Esophagus muscularis mucosa (tissue), 4 donors: ENCODE data around the gene UPF2. TPM values are rescaled to one million over a fixed set of nuclear protein-coding genes. Genes with fewer than 3 reads are reported as not detected.

Experiments used
- DNase-seq: peaks from one replicate; pipeline ENCODE4 v3.0.0-alpha.2; 2017; ENCODE audit errors: extremely low spot score
- H3K27ac ChIP-seq, 4 donors: fragments of 200-600 bp; sonication (generic); replicated peaks in 1 of 4; 1 replicate in 3 of 4; 2 replicates in 1 of 4; pipeline ENCODE4 v1.5.1; 2016 to 2019; ENCODE audit warnings: mild to moderate bottlenecking in 1 of 4
- H3K27me3 ChIP-seq, 4 donors: fragments of 200-600 bp; sonication (generic); one replicate each; pipeline versions ENCODE4 v1.5.1 to v1.6.0; 2016 to 2019
- H3K36me3 ChIP-seq, 4 donors: fragments of 200-600 bp; sonication (generic); one replicate each; pipeline ENCODE4 v1.5.1; 2016 to 2019
- H3K4me1 ChIP-seq, 4 donors: fragments of 200-600 bp; sonication (generic); one replicate each; pipeline ENCODE4 v1.5.1; 2016 to 2019
- H3K4me3 ChIP-seq, 4 donors: fragments of 200-600 bp; sonication (generic); 1 replicate in 2 of 4; 2 replicates in 2 of 4; pipeline ENCODE4 v1.5.1; 2016 to 2019; ENCODE audit warnings: mild to moderate bottlenecking in 4 of 4, moderate library complexity in 1 of 4
- H3K9me3 ChIP-seq, 4 donors: fragments of 200-600 bp; sonication (generic); 1 replicate in 3 of 4; 2 replicates in 1 of 4; pipeline ENCODE4 v1.5.1; 2016 to 2019
- EP300 ChIP-seq: sonication (generic); formaldehyde crosslinking; IDR thresholded peaks from one replicate; pipeline ENCODE4 v1.6.1; 2017; ENCODE audit warnings: antibody characterized with exemption
- POLR2A ChIP-seq: fragments of 450-650 bp; IDR thresholded peaks from one replicate; pipeline ENCODE4 v1.6.1; 2017; ENCODE audit warnings: antibody characterized with exemption, moderate library complexity, mild to moderate bottlenecking, low read depth
- POLR2AphosphoS5 ChIP-seq, 2 donors: sonication (generic); formaldehyde crosslinking; IDR thresholded peaks; one replicate each; pipeline ENCODE4 v1.6.1; 2017; ENCODE audit warnings: antibody characterized with exemption in 2 of 2
- WGBS: methylation state at CpG from one replicate; pipeline ENCODE4 v1.1.5; 2018; 5-methylcytosine and 5-hydroxymethylcytosine counted together
- intact Hi-C: fragments of 100-400 bp; cut with DNase I; formaldehyde crosslinking; loops from one replicate; pipeline ENCODE4 v1.15.1; 2023
- small RNA-seq, 3 donors: library from RNA; depleted of rRNA; stranded (forward); fragments of <200 nt; gene quantifications; one replicate each; pipeline ENCODE3, GENCODE V24; 2016
- total RNA-seq, 4 donors: library from RNA; depleted of rRNA; stranded (reverse); fragments of >200 nt; gene quantifications; one replicate each; pipeline versions ENCODE4 v1.1.0 to v1.2.1, GENCODE V29; 2016
- TF ChIP-seq, protein P1 (sequence below), 3 experiments: fragments of 200-600 bp in 2 of 3; fragments of 450-650 bp in 1 of 3; sonication (generic) in 2 of 3; IDR thresholded peaks; one replicate each; pipeline ENCODE4 v1.5.1; 2017 to 2019; ENCODE audit warnings: antibody characterized with exemption in 3 of 3, mild to moderate bottlenecking in 2 of 3, moderate library complexity in 1 of 3

UPF2 gene
- total RNA-seq, 4 donors from 2014 or later: 26.0 to 38.6 (median 28.0) TPM

DNA sequence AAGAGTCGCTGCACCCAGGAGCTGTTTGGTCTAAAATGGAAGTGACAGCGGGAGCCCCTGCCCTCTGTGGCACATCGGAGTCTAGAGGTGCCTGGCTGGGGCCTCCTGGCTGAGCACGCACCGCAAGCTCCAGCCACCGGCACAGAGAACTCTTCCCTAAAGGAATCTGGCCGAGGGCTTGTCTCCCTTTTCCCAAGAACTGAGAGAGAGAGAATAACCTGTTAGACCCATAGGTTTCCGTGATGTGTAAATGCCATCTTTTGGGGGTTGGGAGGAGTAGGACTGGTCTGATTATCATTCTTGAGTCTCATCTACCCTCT is 172.2 kb downstream of the UPF2 start:
- no peak for DNase-seq
- peaks cover 15 to 27% (median 25%) of the 10 kb centered on the region in 4 donors for H3K4me1 ChIP-seq
- no peaks in the 10 kb centered on the region for H3K9me3 ChIP-seq
- intact Hi-C loops: no loop called here
- peak overlapping the region; percentile 39 to 47 (median 42) for H3K4me3 ChIP-seq
- TF ChIP-seq POLR2AphosphoS5 (IDR thresholded peaks at IDR 0.05): no peak
- TF ChIP-seq EP300: no peak
- no peak for TF ChIP-seq POLR2A
- TF ChIP-seq, protein P1, sequence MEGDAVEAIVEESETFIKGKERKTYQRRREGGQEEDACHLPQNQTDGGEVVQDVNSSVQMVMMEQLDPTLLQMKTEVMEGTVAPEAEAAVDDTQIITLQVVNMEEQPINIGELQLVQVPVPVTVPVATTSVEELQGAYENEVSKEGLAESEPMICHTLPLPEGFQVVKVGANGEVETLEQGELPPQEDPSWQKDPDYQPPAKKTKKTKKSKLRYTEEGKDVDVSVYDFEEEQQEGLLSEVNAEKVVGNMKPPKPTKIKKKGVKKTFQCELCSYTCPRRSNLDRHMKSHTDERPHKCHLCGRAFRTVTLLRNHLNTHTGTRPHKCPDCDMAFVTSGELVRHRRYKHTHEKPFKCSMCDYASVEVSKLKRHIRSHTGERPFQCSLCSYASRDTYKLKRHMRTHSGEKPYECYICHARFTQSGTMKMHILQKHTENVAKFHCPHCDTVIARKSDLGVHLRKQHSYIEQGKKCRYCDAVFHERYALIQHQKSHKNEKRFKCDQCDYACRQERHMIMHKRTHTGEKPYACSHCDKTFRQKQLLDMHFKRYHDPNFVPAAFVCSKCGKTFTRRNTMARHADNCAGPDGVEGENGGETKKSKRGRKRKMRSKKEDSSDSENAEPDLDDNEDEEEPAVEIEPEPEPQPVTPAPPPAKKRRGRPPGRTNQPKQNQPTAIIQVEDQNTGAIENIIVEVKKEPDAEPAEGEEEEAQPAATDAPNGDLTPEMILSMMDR (IDR thresholded peaks at IDR 0.05): no peak
- no peaks in the 10 kb centered on the region for H3K36me3 ChIP-seq
- 65% methylated on average over 8 of the region's 8 CpGs for WGBS
- no peak overlapping the region for H3K27ac ChIP-seq
- H3K27me3 ChIP-seq: peaks cover 0 to 20% (median 0%) of the 10 kb centered on the region in 4 donors

Small RNA genes within 50 kb of the gene (small RNA-seq; reads per million reads assigned to genes)
- 0 reads per million in 3 donors for gene RNU6-1095P

Other genes with a start within 250 kb of the UPF2 start
- gene PROSER2, start 219.5 kb downstream of the UPF2 start, total RNA-seq: 1 to 10 TPM; 2.5 to 5.9 (median 3.7) TPM
- gene DHTKD1, start 26.1 kb upstream of the UPF2 start, total RNA-seq: 10 to 100 TPM; 19.2 to 44.4 (median 24.2) TPM
- gene SEC61A2, start 86.9 kb upstream of the UPF2 start, total RNA-seq: 1 to 10 TPM; 4.1 to 8.5 (median 7.4) TPM
- gene NUDT5, start 153.1 kb upstream of the UPF2 start, total RNA-seq: 10 to 100 TPM; 19.9 to 23.7 (median 21.4) TPM
- 10 to 100 TPM; 46.9 to 50.2 (median 48.5) TPM for gene CDC123, start 153.4 kb upstream of the UPF2 start, total RNA-seq